ENCODE measurements around the gene UBXN11.
"Not testable (repeated sequence)": the region's sequence is repeated elsewhere in the genome, so short reads cannot be mapped to it uniquely, and the experiment has no call there.

The UBXN11 gene

GRCh38 chr1:26307363-26307781, 936 bp upstream of the UBXN11 start:
- DNase-seq (ENCODE audit: low read depth, low spot score), result no peak

- DNase-seq (ENCODE audit: low read depth, low spot score), result no peak
These were observed 658 bp downstream of the UBXN11 start for GRCh38 chr1:26305667-26306289.

GRCh38 chr1:26302733-26303405, 3.6 kb downstream of the UBXN11 start:
- peak; percentile 67 for DNase-seq (ENCODE audit: low read depth, low spot score)

DNA sequence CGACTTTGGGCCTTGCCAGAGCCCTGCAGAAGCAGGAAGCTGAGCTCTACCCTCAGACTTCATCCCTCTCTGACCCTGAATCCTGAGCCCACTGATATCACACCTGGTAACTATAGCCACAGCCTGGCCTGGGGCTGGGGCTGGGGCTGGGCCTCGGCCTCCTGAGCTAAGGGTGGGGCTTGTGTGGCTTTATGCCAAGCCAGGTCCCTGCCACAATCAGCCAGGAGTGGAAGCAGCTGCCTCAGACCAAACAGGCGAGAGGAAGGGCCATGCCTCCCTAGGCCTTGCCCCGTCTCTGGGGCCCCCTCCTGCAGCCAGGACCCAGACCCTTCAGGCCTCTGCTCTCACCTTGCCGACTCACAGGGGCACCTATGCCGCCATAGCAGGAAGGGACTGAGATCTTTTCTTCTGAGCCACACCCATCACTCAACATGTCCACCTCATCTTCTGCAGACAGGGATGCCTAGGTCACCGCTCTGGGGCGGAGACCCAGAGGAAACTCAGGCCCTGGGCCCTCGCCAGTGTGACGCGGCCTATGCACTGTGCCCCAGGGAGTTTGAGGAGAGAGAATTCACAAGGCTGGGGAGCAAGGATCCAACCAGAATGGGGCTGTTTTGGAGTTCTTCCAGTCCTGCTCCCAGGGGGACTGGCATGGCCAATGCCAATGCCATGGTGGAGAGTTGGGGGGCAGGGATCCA, 5.7 kb downstream of the UBXN11 start:
- DNase-seq (ENCODE audit: low read depth, low spot score), result no peak

DNA sequence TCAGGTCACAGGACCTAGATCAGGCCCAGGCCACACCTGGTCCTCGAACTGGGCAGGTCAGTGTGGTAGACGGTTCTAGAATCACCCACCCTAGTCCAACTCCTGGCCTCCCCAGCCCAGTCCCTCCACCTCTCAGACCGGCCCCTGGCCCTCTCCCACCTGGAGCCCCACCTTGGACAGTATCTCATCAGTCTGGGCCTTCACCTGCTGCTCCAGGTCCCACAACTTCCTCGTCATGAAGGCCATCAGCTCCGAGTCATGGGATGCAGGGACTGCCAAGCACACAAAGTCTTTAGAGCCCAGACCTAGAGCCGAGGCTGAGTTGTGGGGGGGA, 8.7 kb downstream of the UBXN11 start:
- DNase-seq (ENCODE audit: low read depth, low spot score), result no peak

GRCh38 chr1:26297057-26297790, 9.2 kb downstream of the UBXN11 start:
- no peak for DNase-seq (ENCODE audit: low read depth, low spot score)

DNA sequence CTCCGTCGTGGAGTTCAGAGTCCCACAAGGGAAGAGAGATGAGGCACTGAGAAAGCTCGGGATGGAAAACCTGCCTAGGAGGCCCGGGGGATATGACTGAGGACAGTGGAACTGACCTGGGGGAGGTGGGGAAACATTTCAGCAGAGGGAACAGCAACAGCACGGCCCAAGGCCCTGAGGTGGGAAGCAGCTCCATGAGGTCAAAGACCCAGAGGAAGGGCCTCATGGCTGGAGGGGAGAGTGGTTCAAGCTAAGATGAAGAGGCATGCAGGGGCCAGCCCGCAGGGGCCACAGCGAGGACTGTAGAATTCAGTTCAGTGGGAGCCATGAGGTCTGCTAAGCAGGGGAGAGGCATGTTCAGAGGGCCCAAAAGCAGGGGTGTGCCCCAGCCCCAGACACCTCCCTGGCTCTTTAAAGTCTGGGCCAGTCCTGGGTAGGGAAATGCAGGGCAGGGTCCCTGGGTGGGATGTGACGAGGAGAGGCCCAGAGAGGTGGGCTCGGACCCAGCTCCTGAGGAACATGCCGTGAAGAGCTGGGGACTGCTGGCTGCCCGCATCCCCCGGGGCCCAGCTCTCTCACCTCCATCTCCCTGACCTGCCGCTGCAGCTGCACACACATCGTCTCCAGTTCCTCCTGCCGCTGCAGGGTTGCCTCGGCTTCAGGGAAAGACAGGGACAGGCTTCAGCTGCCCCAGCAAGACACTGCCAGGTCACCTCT, 9.9 kb downstream of the UBXN11 start:
- no peak for DNase-seq (ENCODE audit: low read depth, low spot score)

DNA sequence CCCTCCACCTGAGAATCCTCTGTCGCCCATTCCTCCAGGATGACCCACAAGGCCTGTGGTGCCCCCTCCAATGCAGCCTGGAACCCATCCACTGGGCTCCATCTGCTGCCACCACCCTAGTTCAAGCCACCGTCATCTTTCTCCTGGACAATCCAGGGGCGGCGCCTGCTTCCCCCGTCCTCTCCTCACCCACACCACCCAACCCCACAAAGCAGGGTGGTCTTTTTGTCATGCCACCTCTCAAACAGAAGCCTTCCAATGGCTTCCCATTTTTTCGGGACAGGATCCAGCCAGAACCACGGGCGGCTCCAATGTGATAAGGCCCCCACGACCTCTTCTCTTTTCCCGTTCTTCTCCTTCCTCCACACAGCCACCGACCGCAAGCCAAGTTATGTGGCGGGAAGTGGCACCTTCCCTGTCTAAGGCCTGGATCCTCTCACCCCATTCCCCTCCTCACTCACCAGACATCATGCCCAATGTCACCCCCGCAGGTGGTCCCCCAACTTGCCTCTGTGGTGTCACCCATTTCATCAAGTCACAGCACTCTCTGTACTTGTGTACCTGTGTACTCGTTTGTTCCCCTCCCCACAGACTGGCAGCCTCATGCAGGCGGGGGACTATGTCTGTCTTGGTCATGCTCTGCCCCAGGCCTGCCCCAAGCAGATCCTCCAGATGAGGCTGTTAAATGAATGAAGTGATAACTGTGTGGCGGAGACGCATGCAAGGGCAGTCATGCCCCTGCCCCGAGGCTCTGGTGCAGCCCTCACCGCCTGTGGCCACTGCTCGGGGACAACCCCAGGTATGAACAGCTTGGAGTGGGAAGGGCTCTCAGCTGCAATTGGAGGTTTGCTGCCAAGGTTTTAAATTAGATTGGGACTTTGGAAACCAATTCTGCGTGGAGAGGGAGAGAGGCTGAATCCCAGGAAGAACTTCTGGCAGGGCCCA, 11.0 kb downstream of the UBXN11 start:
- no peak for DNase-seq (ENCODE audit: low read depth, low spot score)

DNA sequence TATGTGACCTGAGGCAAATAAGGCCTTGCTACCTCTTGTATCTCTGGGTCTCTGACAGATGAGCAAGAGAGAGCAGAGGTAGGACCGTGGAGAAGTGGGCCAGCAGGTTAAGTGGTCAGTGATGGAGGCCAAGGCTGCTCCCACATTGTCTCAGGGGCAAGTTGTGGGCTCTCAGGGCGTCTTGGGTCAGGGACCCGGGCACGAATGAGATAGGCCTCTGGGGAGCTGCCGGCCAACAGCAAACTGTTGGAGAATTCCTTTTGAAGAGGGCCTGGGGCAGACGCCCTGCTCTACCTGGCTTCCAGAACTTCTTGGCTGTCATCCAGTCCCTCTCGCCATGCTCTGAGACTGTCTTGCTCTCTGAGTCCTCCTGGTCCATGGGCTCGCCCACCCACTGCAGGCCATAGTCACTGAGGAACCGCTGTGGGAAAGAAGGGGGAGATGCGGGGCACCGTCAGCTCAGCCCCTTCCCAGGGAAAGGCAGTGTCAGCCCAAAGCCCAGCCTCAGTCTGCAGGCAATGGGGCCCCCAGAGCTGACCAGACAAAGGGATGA, 12.4 kb downstream of the UBXN11 start:
- no peak for DNase-seq (ENCODE audit: low read depth, low spot score)

DNA sequence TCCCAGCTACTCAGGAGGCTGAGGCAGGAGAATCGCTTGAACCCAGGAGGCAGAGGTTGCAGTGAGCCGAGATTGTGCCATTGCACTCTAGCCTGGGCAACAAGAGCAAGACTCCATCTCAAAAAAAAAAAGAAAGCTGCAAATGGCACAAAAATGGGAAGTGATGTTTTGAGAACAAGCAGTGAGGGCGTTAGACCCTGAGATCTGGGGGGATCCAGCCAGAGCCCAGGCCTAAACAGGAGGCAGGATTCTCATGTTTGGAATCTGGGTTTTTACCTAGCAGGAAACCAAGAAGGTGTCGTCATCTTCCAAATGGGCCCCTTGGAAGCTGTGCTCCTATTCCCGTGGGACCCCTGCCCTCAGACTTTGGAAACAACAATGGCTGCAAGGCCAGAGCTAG, 13.7 kb downstream of the UBXN11 start:
- DNase-seq (ENCODE audit: low read depth, low spot score), result not testable (repeated sequence)

DNA sequence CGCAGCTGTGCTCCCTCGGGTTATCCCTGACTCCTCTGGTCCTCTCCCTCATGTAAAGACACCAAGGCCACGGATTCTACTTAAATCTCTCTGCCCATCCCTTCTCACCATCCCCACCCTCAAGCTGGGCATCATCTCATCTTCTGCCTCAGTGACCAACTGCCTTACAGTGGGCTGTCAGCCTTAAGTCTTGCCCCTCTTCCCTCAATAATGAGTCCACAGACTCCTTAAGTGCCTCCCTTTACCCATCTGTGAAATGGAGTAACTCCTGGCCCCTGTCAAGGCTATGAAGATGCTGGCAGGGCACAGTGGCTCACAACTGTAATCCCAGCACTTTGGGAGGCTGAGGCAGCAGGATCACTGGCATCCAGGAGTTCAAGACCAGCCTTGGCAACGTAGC, 14.5 kb downstream of the UBXN11 start:
- DNase-seq (ENCODE audit: low read depth, low spot score), result no peak

- DNase-seq (ENCODE audit: low read depth, low spot score), result no peak
These were observed 15.0 kb downstream of the UBXN11 start for GRCh38 chr1:26291433-26291832.

DNA sequence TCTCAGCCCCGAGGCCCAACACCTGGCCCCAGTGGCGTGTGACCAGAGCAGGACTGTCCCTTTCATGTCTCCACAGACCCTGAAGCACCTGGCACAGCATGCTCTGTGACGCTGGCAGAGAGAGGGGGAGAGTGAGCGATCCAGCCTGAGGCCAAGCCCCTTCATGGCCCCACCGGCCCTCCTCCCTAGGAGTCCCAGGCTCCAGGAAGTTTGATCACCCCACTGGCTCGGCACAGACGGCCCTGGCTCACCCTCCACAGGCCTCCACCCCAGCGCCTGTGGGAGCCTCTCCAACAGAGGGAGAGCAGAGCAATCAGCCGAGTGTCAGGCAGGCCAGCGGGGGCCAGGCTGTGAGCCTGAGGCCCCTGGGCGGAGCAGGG, 15.6 kb downstream of the UBXN11 start:
- DNase-seq (ENCODE audit: low read depth, low spot score), result peak; percentile 68

GRCh38 chr1:26290122-26290881, 16.1 kb downstream of the UBXN11 start:
- peak; percentile 45 for DNase-seq (ENCODE audit: low read depth, low spot score)

- no peak for DNase-seq (ENCODE audit: low read depth, low spot score)
These were observed 17.0 kb downstream of the UBXN11 start for GRCh38 chr1:26289158-26290059.

GRCh38 chr1:26288311-26288941, 18.0 kb downstream of the UBXN11 start:
- no peak for DNase-seq (ENCODE audit: low read depth, low spot score)

DNA sequence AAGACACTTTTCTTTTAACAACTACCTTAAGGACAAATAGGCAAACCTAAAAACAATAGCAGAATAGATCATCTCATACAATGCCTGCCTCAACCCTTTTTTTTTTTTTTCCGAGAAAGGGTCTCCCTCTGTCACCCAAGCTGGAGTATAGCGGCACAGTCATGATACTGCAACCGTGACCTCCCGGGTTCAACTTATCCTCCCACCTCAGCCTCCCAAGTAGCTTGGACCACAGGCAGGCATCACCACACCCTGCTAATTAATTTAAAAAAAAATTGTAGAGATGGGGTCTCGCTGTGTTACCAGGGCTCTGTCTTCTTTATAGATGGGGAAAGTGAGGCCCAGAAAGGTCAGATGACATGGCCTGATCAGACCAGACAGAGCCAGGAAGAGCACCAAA, 18.6 kb downstream of the UBXN11 start:
- no peak for DNase-seq (ENCODE audit: low read depth, low spot score)

Data from ELF-1 (cell line).